ENCODE data around the gene TP53TG5.

The TP53TG5 gene

GRCh38 chr20:45377269-45377668, 856 bp downstream of the TP53TG5 start:
- POLR2A ChIA-PET, result interaction anchor here (1.1 kb wide), 1 partner anchor 9 kb away, joined by 4 read pairs; no protein-coding TSS in a partner anchor
- no peak for DNase-seq (ENCODE audit: extremely low spot score)
- no peak for TF ChIP-seq CTCF (IDR thresholded peaks at IDR 0.05; ENCODE audit: control extremely low read depth, extremely low read depth, low read depth, missing control alignments)
- CTCF ChIA-PET, result interaction anchor here (0.9 to 22.0 kb wide), 7 partner anchors 16 to 393 kb away, joined by 3 to 488 read pairs (median 6); partner anchors contain the start of gene SYS1

- POLR2A ChIA-PET, result no interaction called here
These were observed 3.2 kb downstream of the TP53TG5 start for GRCh38 chr20:45374966-45375365.

DNA sequence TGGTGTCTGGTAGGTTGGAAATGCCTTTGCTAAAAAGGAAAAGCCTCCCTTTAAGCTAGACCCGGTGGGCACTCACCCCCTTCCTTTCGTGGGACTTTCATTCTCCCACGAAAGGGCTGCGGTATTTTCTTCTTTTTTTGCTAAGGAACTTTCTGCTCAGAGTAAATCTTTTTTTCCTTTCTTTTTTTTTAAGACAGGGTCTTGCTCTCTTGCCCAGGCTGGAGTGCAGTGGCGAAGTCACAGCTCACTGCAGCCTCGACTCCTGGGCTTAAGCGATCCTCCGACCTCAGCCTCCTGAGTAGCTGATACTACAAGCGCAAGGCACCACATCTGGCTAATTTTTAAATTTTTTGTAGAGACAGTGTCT, 4.0 kb downstream of the TP53TG5 start:
- no peak for DNase-seq (ENCODE audit: extremely low spot score)
- ChIA-PET POLR2A (interaction anchor here (0.5 to 0.6 kb wide), 2 partner anchors 10 to 38 kb away, joined by 4 to 5 read pairs; no protein-coding TSS in a partner anchor), CTCF (interaction anchor here (0.9 to 22.0 kb wide), 44 partner anchors 9 to 439 kb away, joined by 3 to 488 read pairs (median 5); partner anchors contain the start of genes PIGT and SYS1)
- TF ChIP-seq CTCF (IDR thresholded peaks at IDR 0.05; ENCODE audit: control extremely low read depth, extremely low read depth, low read depth, missing control alignments), result no peak

More at GRCh38 chr20:45374966-45375365, 3.2 kb downstream of the TP53TG5 start:
- CTCF ChIA-PET, result interaction anchor here (1.3 to 22.0 kb wide), 13 partner anchors 8 to 396 kb away, joined by 3 to 488 read pairs (median 22); partner anchors contain the start of genes PIGT and SYS1
- TF ChIP-seq CTCF (IDR thresholded peaks at IDR 0.05; ENCODE audit: control extremely low read depth, extremely low read depth, low read depth, missing control alignments), result no peak
- DNase-seq (ENCODE audit: extremely low spot score), result no peak

DNA sequence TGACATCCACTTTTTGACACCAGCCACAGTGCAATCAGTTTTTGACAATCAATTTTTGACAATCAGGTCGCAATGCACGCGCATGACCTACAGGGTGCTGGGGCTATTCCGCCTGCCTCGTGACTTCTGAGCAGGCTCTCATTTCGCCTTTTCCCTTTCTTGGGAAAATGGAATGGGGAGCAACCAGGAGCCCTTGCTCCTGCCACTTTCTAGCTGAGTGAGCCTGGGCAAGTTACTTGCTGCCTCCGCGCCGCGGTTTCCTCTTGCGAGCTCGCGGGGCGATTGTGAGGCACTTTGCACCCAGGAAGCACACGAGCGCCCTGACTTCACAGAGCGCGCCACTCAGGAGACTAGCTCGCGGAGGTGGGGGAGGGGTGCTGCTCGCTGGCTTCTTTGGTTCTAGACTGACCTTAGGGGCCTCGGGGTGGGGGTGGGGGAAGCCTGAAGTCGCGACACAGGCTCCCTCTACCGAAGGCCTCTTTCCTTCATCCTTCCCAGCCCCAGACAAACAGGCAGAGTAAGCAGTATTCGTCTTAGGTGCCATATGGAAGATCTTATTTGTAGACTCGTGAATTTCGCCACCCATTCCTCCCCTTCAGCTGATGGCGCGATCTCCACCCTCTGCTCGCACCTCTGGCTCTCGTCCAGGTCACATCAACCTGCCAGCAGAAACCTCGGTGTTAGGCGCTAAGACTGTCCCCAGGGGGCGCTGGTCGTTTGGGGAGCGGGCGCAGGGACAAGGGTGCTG, 4.6 kb downstream of the TP53TG5 start:
- ChIA-PET POLR2A (interaction anchor here (0.5 to 0.6 kb wide), 2 partner anchors 10 to 39 kb away, joined by 4 to 5 read pairs; no protein-coding TSS in a partner anchor), CTCF (interaction anchor here (0.9 to 22.0 kb wide), 44 partner anchors 8 to 440 kb away, joined by 3 to 488 read pairs (median 5); partner anchors contain the start of genes PIGT and SYS1)
- peak; percentile 84 for DNase-seq (ENCODE audit: extremely low spot score)
- peak; percentile 93 for TF ChIP-seq CTCF (IDR thresholded peaks at IDR 0.05; ENCODE audit: control extremely low read depth, extremely low read depth, low read depth, missing control alignments)

- DNase-seq (ENCODE audit: extremely low spot score), result no peak
- ChIA-PET POLR2A (interaction anchor here (1.6 kb wide), 1 partner anchor 10 kb away, joined by 4 read pairs; the partner anchor contains the start of gene SYS1), CTCF (interaction anchor here (1.1 to 22.0 kb wide), 30 partner anchors 11 to 398 kb away, joined by 3 to 488 read pairs (median 7); partner anchors contain the start of genes PIGT and SYS1)
- no peak for TF ChIP-seq CTCF (IDR thresholded peaks at IDR 0.05; ENCODE audit: control extremely low read depth, extremely low read depth, low read depth, missing control alignments)
These were observed 5.3 kb downstream of the TP53TG5 start for GRCh38 chr20:45372646-45373352.

DNA sequence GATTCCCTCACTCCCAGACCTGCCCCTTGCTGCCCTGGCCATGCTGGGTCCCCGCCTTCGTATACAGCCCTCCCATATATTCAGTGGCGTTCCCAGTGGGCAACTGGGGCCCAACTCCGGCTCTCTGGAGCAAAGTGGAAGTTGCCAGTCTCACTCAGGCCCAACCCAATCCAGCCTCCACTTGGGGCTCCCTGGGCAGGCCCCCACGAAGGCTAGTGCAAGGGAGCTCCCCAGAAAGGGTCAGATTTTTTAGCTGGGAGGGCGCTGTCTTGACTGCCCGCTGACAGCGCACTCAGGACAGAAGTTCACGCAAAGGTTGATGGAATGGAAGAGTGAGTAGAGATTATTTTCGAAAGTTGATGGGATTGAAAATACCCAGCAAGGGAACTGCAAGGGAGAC, 5.9 kb downstream of the TP53TG5 start:
- no peak for TF ChIP-seq CTCF (IDR thresholded peaks at IDR 0.05; ENCODE audit: control extremely low read depth, extremely low read depth, low read depth, missing control alignments)
- ChIA-PET CTCF (interaction anchor here (0.8 to 22.0 kb wide), 13 partner anchors 9 to 399 kb away, joined by 3 to 488 read pairs (median 22); partner anchors contain the start of genes PIGT and SYS1), POLR2A (interaction anchor here (1.6 kb wide), 1 partner anchor 9 kb away, joined by 4 read pairs; the partner anchor contains the start of gene SYS1)
- no peak for DNase-seq (ENCODE audit: extremely low spot score)

Data from GM10248 (cell line).